AG04450 (cell line): Measurements from ENCODE around the gene PXDN. TPM values are rescaled to one million over a fixed set of nuclear protein-coding genes. Genes with fewer than 3 reads are reported as not detected.

Experiments used
- CTCF ChIA-PET: fragments of 300-600, 350-600 bp; formaldehyde crosslinking; extraction: SDS; loops from one replicate; lab custom pipeline; 2022; ENCODE audit warnings: antibody characterized with exemption, inconsistent platforms; lab: Charles Lee
- POLR2A ChIA-PET: fragments of 350-600 bp; formaldehyde crosslinking; extraction: SDS; loops from one replicate; lab custom pipeline; 2021; ENCODE audit warnings: antibody characterized with exemption, inconsistent platforms; lab: Yijun Ruan, JAX
- DNase-seq: peaks from one replicate; pipeline ENCODE4 v3.0.0-alpha.2; 2011; ENCODE audit warnings: low read depth, low spot score
- H3K27ac ChIP-seq: one replicate; pipeline ENCODE4 v1.5.1; 2012; ENCODE audit warnings: low read depth, low read length, control low read depth
- H3K27me3 ChIP-seq: one replicate; pipeline ENCODE4 v1.6.0; 2012; ENCODE audit warnings: low read length; ENCODE audit not compliant: control insufficient read depth, insufficient read depth
- H3K4me3 ChIP-seq: 2 replicates; pipeline ENCODE4 v1.5.1; 2011; ENCODE audit warnings: mild to moderate bottlenecking, low read depth, low read length, control low read depth
- H3K9me3 ChIP-seq: 2 replicates; pipeline ENCODE4 v1.5.1; 2012; ENCODE audit warnings: low read length; ENCODE audit not compliant: control insufficient read depth, insufficient read depth
- polyA plus RNA-seq: library from polyadenylated mRNA; depleted of rRNA; stranded (reverse); fragments of >200 nt; gene quantifications from 2 replicates; pipeline ENCODE4 v1.2.3, GENCODE V29; 2011
- TF ChIP-seq, protein P1 (sequence below): IDR thresholded peaks from 2 replicates; pipeline ENCODE4 v1.5.1; 2011; ENCODE audit warnings: low read depth, low read length, control low read depth, inconsistent platforms

PXDN gene
- polyA plus RNA-seq, 1 experiment: 271 TPM

DNA sequence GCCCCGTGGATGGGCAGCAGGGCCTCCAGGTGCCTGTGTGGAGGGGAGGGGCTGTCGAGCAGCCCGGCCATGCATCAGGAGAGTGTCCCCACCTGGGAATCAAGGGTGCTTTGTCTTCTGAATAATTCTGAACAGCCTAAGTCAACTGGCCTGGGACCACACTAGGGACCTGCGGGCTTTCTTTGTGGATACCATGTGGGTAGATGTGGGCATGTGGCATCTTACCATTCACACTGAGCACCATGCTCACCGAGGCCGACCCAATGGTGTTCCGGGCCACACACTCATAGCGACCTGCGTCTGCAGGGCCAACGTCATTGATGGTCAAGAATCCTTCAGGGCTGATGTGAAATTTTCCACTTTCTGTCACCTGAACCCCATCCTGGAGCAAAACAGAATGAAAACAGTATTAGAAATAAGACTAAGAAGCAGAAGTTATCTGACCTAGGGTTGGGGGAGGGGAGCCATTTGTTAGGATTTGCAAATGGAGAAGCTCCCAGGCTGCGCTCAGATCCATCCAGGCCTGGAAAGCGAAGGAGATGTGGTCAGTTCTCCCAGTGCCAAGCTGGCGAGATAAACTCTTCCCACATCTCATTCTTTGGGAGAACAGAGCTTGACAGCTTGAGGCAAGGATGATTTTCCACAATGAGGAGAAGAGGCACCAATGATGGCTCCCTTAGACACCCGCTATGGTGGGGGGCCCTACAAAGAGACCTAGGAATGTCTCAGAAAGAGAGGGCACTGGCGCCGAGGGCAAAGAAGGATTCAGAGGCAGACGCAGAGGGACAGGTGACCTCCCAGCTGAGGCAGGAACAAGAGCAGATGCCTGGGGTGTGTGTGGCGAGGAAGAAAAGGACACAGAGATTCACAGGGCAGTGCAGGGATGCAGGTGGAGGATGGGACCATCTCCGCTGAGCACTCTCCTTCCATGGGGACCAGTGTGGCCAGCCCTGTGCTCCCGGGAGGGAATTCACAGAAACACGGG is 83.4 kb downstream of the PXDN start:
- Histone ChIP-seq H3K27ac (peak overlapping the region; percentile 31), H3K27me3 (no peaks in the 10 kb centered on the region), H3K9me3 (no peaks in the 10 kb centered on the region; the same call in 1 of the 2 replicates), H3K4me3 (no peak overlapping the region)
- no peak for DNase-seq
- ChIA-PET CTCF (no interaction called here), POLR2A (no interaction called here)
- TF ChIP-seq, protein P1, sequence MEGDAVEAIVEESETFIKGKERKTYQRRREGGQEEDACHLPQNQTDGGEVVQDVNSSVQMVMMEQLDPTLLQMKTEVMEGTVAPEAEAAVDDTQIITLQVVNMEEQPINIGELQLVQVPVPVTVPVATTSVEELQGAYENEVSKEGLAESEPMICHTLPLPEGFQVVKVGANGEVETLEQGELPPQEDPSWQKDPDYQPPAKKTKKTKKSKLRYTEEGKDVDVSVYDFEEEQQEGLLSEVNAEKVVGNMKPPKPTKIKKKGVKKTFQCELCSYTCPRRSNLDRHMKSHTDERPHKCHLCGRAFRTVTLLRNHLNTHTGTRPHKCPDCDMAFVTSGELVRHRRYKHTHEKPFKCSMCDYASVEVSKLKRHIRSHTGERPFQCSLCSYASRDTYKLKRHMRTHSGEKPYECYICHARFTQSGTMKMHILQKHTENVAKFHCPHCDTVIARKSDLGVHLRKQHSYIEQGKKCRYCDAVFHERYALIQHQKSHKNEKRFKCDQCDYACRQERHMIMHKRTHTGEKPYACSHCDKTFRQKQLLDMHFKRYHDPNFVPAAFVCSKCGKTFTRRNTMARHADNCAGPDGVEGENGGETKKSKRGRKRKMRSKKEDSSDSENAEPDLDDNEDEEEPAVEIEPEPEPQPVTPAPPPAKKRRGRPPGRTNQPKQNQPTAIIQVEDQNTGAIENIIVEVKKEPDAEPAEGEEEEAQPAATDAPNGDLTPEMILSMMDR: no peak

DNA sequence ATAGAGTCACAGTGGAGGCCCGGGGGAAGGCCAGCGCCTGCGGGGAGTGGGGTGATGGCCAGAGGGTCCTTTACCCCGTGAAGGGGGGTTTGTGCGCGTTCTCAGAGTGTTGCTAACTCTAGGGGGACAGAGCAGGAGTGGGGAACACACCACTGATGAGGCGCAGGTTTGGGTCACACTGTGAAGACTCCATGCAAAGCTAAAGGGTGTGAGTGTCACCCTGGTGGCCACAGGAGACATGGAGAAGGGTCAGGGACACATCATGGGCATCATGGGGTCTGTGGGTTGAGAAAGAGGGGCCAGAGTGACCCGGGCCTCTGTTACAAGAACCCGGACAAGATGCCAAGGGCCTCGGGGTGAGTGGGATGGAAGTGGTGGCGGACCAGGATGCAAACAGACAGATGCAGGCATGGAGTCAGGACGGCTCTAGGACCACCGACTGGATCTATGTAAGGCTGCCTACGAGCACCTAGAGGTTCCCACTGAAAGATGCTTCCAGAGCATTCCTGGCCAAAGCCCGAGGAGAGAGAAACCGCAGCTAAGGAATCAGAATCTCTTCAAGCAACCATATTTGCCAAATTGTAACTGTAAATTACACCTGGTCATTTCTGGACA is 84.3 kb downstream of the PXDN start:
- Histone ChIP-seq H3K9me3 (no peaks in the 10 kb centered on the region), H3K4me3 (no peak overlapping the region), H3K27ac (no peak overlapping the region), H3K27me3 (no peaks in the 10 kb centered on the region)
- no peak for DNase-seq
- ChIA-PET CTCF (no interaction called here), POLR2A (no interaction called here)
- TF ChIP-seq, protein P1: no peak

DNA sequence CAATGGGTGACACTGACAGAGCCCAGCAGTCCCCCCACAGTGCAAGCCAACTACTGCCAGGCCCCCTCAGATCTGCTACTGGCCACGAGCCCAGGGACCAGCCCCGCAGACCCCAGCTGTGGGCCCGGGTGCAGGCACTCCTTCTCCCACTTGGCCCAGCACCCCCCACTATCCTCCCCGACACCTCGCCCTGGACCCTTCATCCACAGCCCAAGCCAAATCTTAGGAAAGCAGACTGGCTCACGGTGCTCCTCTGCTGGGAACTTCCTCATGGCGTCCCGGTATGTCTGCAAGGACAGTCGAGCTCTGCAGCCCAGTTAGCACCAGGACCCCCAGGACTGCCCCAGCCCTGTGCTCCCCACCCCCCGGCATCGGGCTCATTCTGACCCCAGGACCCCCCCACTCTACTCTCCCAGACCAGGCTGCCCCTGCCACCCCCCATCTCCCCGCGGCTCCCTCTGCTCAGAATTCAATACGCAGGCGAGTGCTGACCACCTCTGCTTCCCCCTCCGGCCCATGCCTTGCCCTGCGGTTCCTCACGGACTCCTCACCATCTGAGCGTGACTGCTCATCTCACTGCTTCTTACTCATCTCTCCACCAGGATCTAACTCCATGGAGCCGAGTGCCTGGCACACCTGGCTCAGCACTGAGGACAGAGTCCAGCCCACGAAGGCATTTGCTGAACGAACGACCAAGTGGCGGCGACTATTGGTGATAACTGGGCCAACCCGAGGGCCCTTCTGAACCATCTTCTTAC is 85.7 kb downstream of the PXDN start:
- ChIA-PET POLR2A (interaction anchor here (0.6 kb wide), 1 partner anchor 34 kb away, joined by 4 read pairs; no protein-coding TSS in a partner anchor), CTCF (no interaction called here)
- Histone ChIP-seq H3K4me3 (no peak overlapping the region), H3K9me3 (no peaks in the 10 kb centered on the region), H3K27me3 (no peaks in the 10 kb centered on the region), H3K27ac (no peak overlapping the region)
- TF ChIP-seq, protein P1: no peak
- no peak for DNase-seq

DNA sequence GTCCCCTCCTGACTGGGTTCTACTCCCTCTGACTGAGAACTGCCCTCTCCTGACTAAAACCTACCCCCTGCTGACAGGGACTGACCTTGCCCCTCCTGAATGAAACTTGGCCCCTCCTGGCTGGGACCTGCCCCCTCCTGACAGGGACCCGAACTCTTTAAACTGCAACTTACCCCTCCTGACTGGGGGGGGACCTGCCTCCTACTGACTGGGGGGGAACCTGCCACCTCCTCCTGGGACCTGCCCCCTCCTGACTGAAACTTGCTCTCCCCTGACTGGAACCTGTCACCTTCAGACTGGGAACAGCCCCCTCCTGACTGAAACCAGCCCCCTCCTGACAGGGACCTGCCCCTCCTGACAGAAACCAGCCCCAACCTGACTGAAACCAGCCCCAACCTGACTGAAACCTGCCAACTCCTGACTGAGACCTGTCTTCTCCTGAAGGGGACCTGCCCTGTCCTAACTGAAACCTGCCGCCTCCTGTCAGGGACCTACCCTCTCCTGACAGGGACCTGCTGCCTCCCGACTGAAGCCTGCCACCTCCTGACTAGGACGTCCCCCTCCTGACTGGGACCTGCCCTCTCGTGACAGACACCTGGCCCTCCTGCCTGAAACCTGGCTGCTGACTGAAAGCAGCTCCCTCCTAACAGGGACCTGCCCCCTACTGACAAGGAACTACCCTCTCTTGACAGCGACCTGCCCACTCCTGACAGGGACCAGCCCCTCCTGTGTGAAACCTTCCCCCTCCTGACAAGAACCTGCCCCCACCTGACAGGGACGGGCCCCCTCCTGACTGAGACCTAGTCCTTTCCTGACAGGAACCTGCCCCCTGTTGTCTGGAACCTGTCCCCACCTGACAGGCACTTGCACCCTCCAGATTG is 87.1 kb downstream of the PXDN start:
- POLR2A ChIA-PET: no interaction called here
- DNase-seq: no peak
- CTCF ChIA-PET: no interaction called here
- no peak overlapping the region for H3K4me3 ChIP-seq
- no peaks in the 10 kb centered on the region for H3K9me3 ChIP-seq
- H3K27ac ChIP-seq: peak overlapping the region; percentile 39
- H3K27me3 ChIP-seq: no peaks in the 10 kb centered on the region
- TF ChIP-seq, protein P1: no peak
